HL-60 (cell line): ENCODE measurements around the gene ENTPD2.

Experiments
- DNase-seq, 2 experiments: peaks; one replicate each; pipeline ENCODE4 v3.0.0-alpha.2; 2010 to 2020; ENCODE audit warnings: low read depth in 1 of 2, low spot score in 1 of 2
- H3K27ac ChIP-seq: fragments of 250-450 bp; sonication (Bioruptor Pico); replicated peaks from 2 replicates; pipeline ENCODE4 v1.5.1; 2020; ENCODE audit warnings: mild to moderate bottlenecking, moderate library complexity
- H3K27me3 ChIP-seq: fragments of 250-450 bp; sonication (Bioruptor Pico); 2 replicates; pipeline ENCODE4 v1.5.1; 2021; ENCODE audit warnings: mild to moderate bottlenecking, moderate library complexity; ENCODE audit not compliant: insufficient read depth, poor library complexity, severe bottlenecking
- H3K4me3 ChIP-seq: replicated peaks from 2 replicates; pipeline ENCODE4 v1.5.1; 2011; ENCODE audit warnings: mild to moderate bottlenecking, control low read depth, low read length; ENCODE audit not compliant: insufficient read depth
- CTCF ChIP-seq: IDR thresholded peaks from one replicate; pipeline ENCODE4 v1.5.1; 2011; ENCODE audit warnings: low read length, control low read depth, inconsistent platforms; ENCODE audit not compliant: insufficient read depth
- GABPA ChIP-seq: IDR thresholded peaks from 2 replicates; pipeline ENCODE4 v1.6.1; 2012; ENCODE audit warnings: low read depth
- POLR2AphosphoS5 ChIP-seq: IDR thresholded peaks from 2 replicates; pipeline ENCODE4 v1.6.1; 2012; ENCODE audit warnings: low read depth
- REST ChIP-seq: IDR thresholded peaks from 2 replicates; pipeline ENCODE4 v1.6.1; 2012; ENCODE audit warnings: low read depth; ENCODE audit not compliant: insufficient replicate concordance
- SPI1 ChIP-seq: IDR thresholded peaks from 2 replicates; pipeline ENCODE4 v1.6.1; 2012; ENCODE audit warnings: low read depth, mild to moderate bottlenecking, borderline replicate concordance

Gene ENTPD2

DNA sequence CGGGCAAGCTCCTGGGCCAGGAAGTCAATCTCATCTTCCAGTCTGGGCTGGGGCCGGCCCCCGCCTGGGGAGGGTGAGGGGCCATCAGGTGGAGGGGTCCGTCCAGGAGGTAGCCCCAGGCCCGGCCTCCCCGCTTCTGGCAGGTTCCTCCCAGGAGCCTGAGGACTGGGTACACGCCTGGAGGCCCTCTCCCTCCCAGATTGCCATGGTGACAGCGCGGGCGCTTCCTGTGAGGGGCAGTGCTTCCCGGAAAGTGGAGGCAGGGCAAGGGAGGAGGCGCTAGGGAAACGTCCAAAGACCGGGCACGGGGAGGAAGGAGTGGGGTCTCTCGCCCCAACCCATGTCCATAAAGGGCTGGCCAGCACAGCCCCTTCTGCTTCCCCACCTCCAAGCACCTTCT lies 12.7 kb downstream of the ENTPD2 start:
- H3K27me3 ChIP-seq: peaks cover 16% of the 10 kb centered on the region
- TF ChIP-seq REST: no peak
- no peak for TF ChIP-seq CTCF
- no peak for TF ChIP-seq SPI1
- TF ChIP-seq POLR2AphosphoS5: no peak
- no peak for TF ChIP-seq GABPA
- H3K4me3 ChIP-seq: no peak overlapping the region
- H3K27ac ChIP-seq: no peak overlapping the region
- no peak for DNase-seq

DNA sequence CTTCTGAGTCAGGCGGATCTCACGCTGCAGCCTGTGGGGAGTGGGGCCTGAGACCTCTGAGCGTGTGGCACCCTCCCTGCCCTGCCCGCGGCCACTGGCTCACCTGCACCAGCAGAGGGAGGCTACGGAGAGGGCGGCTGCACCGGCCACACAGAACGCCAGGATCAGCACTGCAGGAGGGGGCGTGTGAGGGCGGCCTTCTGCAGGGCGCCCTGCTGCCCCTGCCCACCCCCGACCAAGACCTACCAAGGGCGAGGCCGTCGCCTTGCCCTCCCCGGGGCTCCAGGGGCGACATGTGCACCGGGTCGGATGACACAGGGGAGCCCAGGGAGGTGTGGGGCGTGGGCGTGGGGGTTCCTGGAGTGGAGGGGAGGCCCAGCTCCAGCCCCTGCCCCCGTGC lies 13.3 kb downstream of the ENTPD2 start:
- DNase-seq: no peak
- Histone ChIP-seq H3K27ac (no peak overlapping the region), H3K4me3 (no peak overlapping the region), H3K27me3 (peaks cover 14% of the 10 kb centered on the region)
- TF ChIP-seq CTCF (no peak), GABPA (no peak), POLR2AphosphoS5 (no peak), SPI1 (no peak), REST (no peak)

DNA sequence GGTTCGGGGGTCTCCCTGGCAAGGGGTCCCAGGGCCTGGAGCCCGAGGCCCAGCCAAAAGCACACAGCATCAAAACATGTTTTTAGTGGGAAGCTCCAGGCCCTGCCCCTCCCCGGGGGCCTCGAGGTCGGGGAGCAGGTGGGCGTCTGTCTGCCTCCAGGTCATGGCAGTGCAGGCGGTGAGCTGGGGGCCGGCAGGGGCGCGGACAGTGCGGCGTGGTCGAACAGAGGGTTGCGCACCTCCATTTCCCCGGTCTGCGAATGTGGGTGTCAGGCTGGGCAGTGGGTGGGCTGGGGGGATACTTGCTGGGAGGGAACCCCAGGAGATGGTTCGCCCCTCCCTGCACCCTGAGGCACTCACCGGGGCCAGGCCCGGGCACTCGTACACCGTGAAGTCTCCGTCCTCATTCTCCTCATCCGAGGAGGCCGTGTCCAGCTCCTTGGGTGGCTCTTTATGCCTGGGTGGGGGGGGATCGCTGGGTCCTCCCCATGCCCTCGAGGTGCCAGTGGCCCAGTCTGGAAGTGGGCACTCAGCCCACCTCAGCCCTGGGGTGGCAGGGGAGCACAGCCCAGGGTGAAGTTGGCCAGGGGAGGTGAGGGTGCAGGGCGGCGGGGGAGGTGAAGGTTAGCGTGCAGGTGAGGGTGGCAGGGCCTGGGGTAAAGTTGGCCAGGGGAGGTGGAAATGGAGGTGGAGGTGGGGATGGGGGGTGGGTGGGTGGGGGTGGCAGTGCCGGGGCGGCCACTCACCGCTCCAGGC lies 14.1 kb downstream of the ENTPD2 start:
- Histone ChIP-seq H3K4me3 (no peak overlapping the region), H3K27ac (no peak overlapping the region), H3K27me3 (peaks cover 8% of the 10 kb centered on the region)
- TF ChIP-seq POLR2AphosphoS5: no peak; the same call in 1 of the 2 replicates
- no peak for TF ChIP-seq CTCF
- TF ChIP-seq REST: no peak
- no peak for TF ChIP-seq GABPA
- TF ChIP-seq SPI1: no peak
- no peak for DNase-seq
